Activated CD4-positive, alpha-beta T cell treated with anti-CD3 and anti-CD28 coated beads, Interleukin-2, amount 10 ng/mL, durations not matched to agents 24 days and 14 days (primary cell): ENCODE data around the gene DIAPH3. TPM values are rescaled to one million over a fixed set of nuclear protein-coding genes. Genes with fewer than 3 reads are reported as not detected.

Experiments used
- DNase-seq: peaks from one replicate; pipeline ENCODE4 v3.0.0; 2022
- H3K27ac Mint-ChIP-seq: one replicate; pipeline ENCODE4 v1.8.0; 2022; ENCODE audit warnings: mild to moderate bottlenecking, mixed read lengths
- H3K27me3 Mint-ChIP-seq: one replicate; pipeline ENCODE4 v1.8.0; 2022; ENCODE audit warnings: mixed read lengths
- H3K36me3 Mint-ChIP-seq: one replicate; pipeline ENCODE4 v1.8.0; 2022; ENCODE audit warnings: low read depth, mild to moderate bottlenecking, mixed read lengths
- H3K4me1 Mint-ChIP-seq: one replicate; pipeline ENCODE4 v1.8.0; 2021; ENCODE audit warnings: mixed read lengths
- H3K4me3 Mint-ChIP-seq: one replicate; pipeline ENCODE4 v1.8.0; 2022; ENCODE audit warnings: mild to moderate bottlenecking, moderate library complexity, mixed read lengths
- H3K9me3 Mint-ChIP-seq: one replicate; pipeline ENCODE4 v1.8.0; 2021; ENCODE audit warnings: mixed read lengths
- intact Hi-C: fragments of 100-400 bp; cut with micrococcal nuclease; formaldehyde crosslinking; loops from one replicate; pipeline ENCODE4 v1.15.1; 2023
- total RNA-seq: library from RNA; stranded (reverse); gene quantifications from 2 replicates; pipeline ENCODE4 v1.2.3, GENCODE V29; 2022

The DIAPH3 gene
- total RNA-seq, 1 donor from 2014 or later, result 26.6 TPM

GRCh38 chr13:59873309-59873708 lies 290.4 kb downstream of the DIAPH3 start:
- no peak for DNase-seq
- Mint-ChIP-seq H3K9me3 (no peaks in the 10 kb centered on the region), H3K4me1 (no peaks in the 10 kb centered on the region), H3K27ac (no peak overlapping the region), H3K27me3 (no peaks in the 10 kb centered on the region), H3K4me3 (no peak overlapping the region), H3K36me3 (peaks cover 9% of the 10 kb centered on the region)
- intact Hi-C loops, result no loop called here

- Mint-ChIP-seq H3K27me3 (no peaks in the 10 kb centered on the region), H3K36me3 (no peaks in the 10 kb centered on the region), H3K4me3 (no peak overlapping the region), H3K4me1 (no peaks in the 10 kb centered on the region), H3K27ac (no peak overlapping the region), H3K9me3 (no peaks in the 10 kb centered on the region)
- no peak for DNase-seq
- intact Hi-C loops, result no loop called here
These were observed 295.9 kb downstream of the DIAPH3 start for GRCh38 chr13:59867867-59868266.

DNA sequence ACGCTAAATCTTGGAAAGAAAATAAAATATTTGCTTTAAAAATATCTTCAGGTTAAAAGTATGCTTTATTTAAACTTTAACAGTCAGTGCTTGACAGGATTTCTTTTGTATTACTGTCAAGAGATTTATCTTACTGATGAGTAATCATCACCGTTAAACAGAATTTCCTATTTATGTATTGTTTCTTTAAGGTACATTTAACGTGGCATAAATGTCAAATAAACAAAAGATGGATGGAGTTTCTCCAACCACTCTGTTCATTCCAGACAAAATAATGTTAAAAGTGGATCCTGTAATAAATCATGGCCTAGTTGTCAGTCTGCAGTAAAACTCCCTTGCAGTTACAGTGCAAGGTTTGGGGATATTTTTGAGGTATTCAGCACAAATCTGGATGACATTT lies 298.3 kb downstream of the DIAPH3 start:
- H3K4me1 Mint-ChIP-seq, result no peaks in the 10 kb centered on the region
- peaks cover 5% of the 10 kb centered on the region for H3K36me3 Mint-ChIP-seq
- intact Hi-C loops, result no loop called here
- no peak overlapping the region for H3K27ac Mint-ChIP-seq
- H3K9me3 Mint-ChIP-seq, result no peaks in the 10 kb centered on the region
- no peaks in the 10 kb centered on the region for H3K27me3 Mint-ChIP-seq
- H3K4me3 Mint-ChIP-seq, result no peak overlapping the region
- no peak for DNase-seq

DNA sequence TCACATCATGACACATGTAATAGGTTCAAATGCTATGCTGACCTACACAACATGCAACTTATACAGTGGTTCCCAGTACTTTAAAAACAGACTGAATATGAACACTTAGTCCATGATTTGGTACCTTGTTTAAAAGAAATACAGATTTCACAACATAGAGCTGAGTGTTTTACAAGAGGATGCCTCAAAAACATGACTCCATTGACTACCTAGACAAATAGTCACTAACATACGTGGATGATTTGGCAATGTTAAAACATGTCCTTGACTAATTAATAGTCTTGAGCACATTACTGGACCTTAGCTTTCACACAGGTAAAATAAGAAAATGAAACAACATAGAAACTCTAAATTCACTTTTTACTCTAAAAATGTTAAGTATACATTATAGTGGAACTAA lies 300.1 kb downstream of the DIAPH3 start:
- H3K9me3 Mint-ChIP-seq, result no peaks in the 10 kb centered on the region
- H3K36me3 Mint-ChIP-seq, result peaks cover 6% of the 10 kb centered on the region
- H3K27me3 Mint-ChIP-seq, result no peaks in the 10 kb centered on the region
- no peaks in the 10 kb centered on the region for H3K4me1 Mint-ChIP-seq
- no peak overlapping the region for H3K27ac Mint-ChIP-seq
- intact Hi-C loops, result no loop called here
- no peak for DNase-seq
- H3K4me3 Mint-ChIP-seq, result no peak overlapping the region

GRCh38 chr13:59861676-59862075 lies 302.1 kb downstream of the DIAPH3 start:
- Mint-ChIP-seq H3K9me3 (no peaks in the 10 kb centered on the region), H3K4me3 (no peak overlapping the region), H3K4me1 (no peaks in the 10 kb centered on the region), H3K36me3 (peaks cover 6% of the 10 kb centered on the region), H3K27ac (no peak overlapping the region), H3K27me3 (no peaks in the 10 kb centered on the region)
- intact Hi-C loops, result no loop called here
- no peak for DNase-seq

DNA sequence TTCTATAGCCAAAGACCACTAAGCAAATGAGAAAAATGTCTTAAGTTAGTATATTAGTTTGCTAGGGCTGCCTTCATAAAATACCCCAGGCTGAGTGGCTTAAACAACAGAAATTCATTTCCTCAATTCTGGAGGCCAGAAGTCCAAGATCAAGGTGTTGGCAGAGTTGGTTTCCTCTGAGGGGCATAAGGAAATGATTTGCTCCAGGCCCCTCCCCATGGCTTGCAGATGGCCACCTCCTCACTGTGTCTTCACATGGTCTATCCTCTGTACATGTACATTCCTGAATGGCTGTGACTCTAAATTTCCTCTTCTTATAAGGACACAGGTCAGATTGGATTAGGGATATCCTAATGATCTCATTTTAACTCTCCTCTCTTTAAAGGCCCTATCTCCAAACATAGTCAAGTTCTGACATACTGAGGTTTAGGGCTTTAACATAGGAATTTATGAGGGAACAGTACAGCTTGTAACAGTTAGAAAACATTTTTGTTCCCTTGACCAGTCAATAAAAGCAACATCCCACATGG lies 307.4 kb downstream of the DIAPH3 start:
- no peak for DNase-seq
- Mint-ChIP-seq H3K9me3 (peaks cover under 1% of the 10 kb centered on the region), H3K4me1 (no peaks in the 10 kb centered on the region), H3K27me3 (no peaks in the 10 kb centered on the region), H3K27ac (no peak overlapping the region), H3K36me3 (peaks cover 11% of the 10 kb centered on the region), H3K4me3 (no peak overlapping the region)
- intact Hi-C loops, result no loop called here

- Mint-ChIP-seq H3K27ac (no peak overlapping the region), H3K4me3 (no peak overlapping the region), H3K9me3 (peaks cover 4% of the 10 kb centered on the region), H3K27me3 (no peaks in the 10 kb centered on the region), H3K36me3 (peaks cover 3% of the 10 kb centered on the region), H3K4me1 (no peaks in the 10 kb centered on the region)
- intact Hi-C loops, result no loop called here
- no peak for DNase-seq
These were observed 316.7 kb downstream of the DIAPH3 start for GRCh38 chr13:59846845-59847620.

DNA sequence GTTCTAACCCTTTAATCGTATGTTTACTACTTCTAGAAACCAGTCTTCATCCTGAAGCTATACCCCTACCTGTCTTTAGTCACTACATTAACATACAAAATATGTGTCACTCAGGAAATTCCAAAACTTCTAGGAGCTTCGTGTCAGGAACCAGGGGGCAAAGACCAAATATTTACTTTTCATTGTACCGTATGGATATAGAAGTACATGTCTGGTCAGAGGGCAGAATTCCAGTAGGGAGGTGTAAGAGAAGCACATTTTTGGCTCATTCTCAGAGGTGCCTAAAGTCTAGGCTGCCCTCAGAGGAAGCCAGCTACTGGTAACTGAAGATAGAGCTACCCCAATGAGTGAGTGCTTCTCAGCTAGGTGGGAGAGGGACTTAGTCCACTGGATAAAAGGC lies 320.7 kb downstream of the DIAPH3 start:
- no peak overlapping the region for H3K27ac Mint-ChIP-seq
- no peaks in the 10 kb centered on the region for H3K4me1 Mint-ChIP-seq
- peaks cover 1% of the 10 kb centered on the region for H3K36me3 Mint-ChIP-seq
- H3K9me3 Mint-ChIP-seq, result no peaks in the 10 kb centered on the region
- intact Hi-C loops, result no loop called here
- no peaks in the 10 kb centered on the region for H3K27me3 Mint-ChIP-seq
- no peak for DNase-seq
- H3K4me3 Mint-ChIP-seq, result no peak overlapping the region

GRCh38 chr13:59842507-59842906 lies 321.2 kb downstream of the DIAPH3 start:
- H3K4me3 Mint-ChIP-seq, result no peak overlapping the region
- intact Hi-C loops, result no loop called here
- H3K27me3 Mint-ChIP-seq, result no peaks in the 10 kb centered on the region
- H3K9me3 Mint-ChIP-seq, result no peaks in the 10 kb centered on the region
- H3K27ac Mint-ChIP-seq, result no peak overlapping the region
- H3K36me3 Mint-ChIP-seq, result peaks cover 1% of the 10 kb centered on the region
- DNase-seq, result no peak
- no peaks in the 10 kb centered on the region for H3K4me1 Mint-ChIP-seq

DNA sequence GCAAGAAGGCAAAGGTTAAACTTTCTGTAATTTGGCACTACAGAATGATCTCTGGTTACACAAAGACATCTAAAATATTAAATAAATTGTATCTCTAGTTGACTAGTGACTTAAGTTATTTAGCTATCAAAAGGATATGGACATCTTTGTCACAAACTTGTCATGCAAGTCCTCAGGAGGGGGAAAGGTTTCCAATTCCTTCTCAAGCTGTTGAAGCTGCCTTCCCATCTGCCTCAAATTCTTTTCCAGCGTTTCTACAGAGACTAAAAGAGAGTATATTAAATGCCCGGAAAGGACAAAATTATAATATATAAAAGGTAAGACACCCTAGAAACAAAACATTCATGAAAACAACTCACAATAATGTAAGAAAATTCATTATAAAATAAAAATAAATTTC lies 324.5 kb downstream of the DIAPH3 start:
- H3K4me3 Mint-ChIP-seq, result no peak overlapping the region

DNA sequence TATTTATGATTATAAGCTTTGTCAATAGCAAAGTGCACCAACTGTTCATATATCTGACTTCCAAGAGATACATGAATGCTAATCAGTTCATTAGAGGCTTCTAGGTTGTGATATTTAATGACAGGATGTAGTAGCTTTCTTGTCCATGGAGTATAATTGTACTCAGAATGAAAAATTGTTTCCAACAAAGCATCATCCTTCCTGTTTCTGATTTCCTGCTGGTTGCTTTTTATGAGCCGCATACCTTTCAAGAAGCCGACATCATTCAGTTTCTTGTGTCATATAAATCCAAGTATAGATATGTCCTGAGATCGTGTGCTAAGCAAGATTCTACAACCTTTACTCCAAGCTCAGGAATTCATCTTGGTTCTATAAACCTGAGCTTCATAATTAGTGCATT lies 326.6 kb downstream of the DIAPH3 start:
- no peak for DNase-seq
- H3K9me3 Mint-ChIP-seq, result no peaks in the 10 kb centered on the region
- no peak overlapping the region for H3K4me3 Mint-ChIP-seq
- intact Hi-C loops, result no loop called here
- H3K36me3 Mint-ChIP-seq, result peaks cover 1% of the 10 kb centered on the region
- no peaks in the 10 kb centered on the region for H3K27me3 Mint-ChIP-seq
- H3K4me1 Mint-ChIP-seq, result no peaks in the 10 kb centered on the region
- H3K27ac Mint-ChIP-seq, result no peak overlapping the region

More for the DNA sequence above, 324.5 kb downstream of the DIAPH3 start:
- no peaks in the 10 kb centered on the region for H3K4me1 Mint-ChIP-seq
- H3K27ac Mint-ChIP-seq, result no peak overlapping the region
- H3K36me3 Mint-ChIP-seq, result peaks cover 1% of the 10 kb centered on the region
- no peak for DNase-seq
- intact Hi-C loops, result no loop called here
- no peaks in the 10 kb centered on the region for H3K27me3 Mint-ChIP-seq
- H3K9me3 Mint-ChIP-seq, result no peaks in the 10 kb centered on the region

GRCh38 chr13:59835569-59835968 lies 328.2 kb downstream of the DIAPH3 start:
- H3K27ac Mint-ChIP-seq, result no peak overlapping the region

DNA sequence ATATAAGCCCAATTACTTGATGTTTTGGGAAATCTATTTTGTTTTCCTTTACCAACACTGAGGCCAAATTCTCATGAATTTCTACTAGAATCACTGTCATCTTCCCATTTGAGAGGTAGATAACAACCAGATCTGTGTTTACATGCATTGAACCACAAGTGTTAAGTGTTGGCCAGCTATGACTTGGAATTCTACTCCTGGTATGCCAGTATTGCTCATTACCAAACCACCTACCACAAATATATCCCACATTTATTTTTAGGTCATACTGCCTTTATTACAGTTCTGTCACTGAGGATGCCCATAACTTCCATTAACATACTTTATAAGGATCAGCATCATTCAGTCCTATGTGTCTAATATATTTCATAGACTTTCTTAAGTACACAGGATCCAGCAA lies 328.9 kb downstream of the DIAPH3 start:
- Mint-ChIP-seq H3K36me3 (peaks cover 1% of the 10 kb centered on the region), H3K4me1 (no peaks in the 10 kb centered on the region)
- intact Hi-C loops, result no loop called here

More at GRCh38 chr13:59835569-59835968, 328.2 kb downstream of the DIAPH3 start:
- no peaks in the 10 kb centered on the region for H3K9me3 Mint-ChIP-seq
- no peaks in the 10 kb centered on the region for H3K27me3 Mint-ChIP-seq
- no peak overlapping the region for H3K4me3 Mint-ChIP-seq
- no peaks in the 10 kb centered on the region for H3K4me1 Mint-ChIP-seq
- no peak for DNase-seq
- intact Hi-C loops, result no loop called here
- peaks cover 1% of the 10 kb centered on the region for H3K36me3 Mint-ChIP-seq

DNA sequence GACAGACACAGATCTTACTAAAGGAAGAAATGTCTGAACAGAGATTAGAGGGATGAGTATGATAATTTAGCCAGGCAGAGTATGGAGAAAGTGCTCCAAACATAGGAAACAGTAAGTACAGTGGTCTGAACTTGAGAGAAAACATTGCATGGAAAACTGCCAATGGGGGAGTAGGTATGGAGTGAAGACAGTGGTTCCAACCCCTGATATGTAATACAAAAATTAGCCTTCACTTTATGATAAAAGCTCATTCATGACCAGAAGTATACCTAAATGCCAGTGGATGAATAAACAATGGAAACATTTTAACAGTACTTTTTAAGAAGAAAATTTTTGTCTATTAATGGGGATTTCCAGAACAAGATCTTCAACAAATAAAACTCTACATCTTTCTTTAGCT lies 334.0 kb downstream of the DIAPH3 start:
- no peaks in the 10 kb centered on the region for H3K4me1 Mint-ChIP-seq
- no peaks in the 10 kb centered on the region for H3K36me3 Mint-ChIP-seq
- no peak overlapping the region for H3K4me3 Mint-ChIP-seq
- no peak overlapping the region for H3K27ac Mint-ChIP-seq
- no peak for DNase-seq
- intact Hi-C loops, result no loop called here
- H3K27me3 Mint-ChIP-seq, result no peaks in the 10 kb centered on the region
- no peaks in the 10 kb centered on the region for H3K9me3 Mint-ChIP-seq

More for the DNA sequence above, 328.9 kb downstream of the DIAPH3 start:
- no peak overlapping the region for H3K27ac Mint-ChIP-seq
- DNase-seq, result no peak
- H3K27me3 Mint-ChIP-seq, result no peaks in the 10 kb centered on the region
- H3K4me3 Mint-ChIP-seq, result no peak overlapping the region
- no peaks in the 10 kb centered on the region for H3K9me3 Mint-ChIP-seq

GRCh38 chr13:59823486-59823885 lies 340.2 kb downstream of the DIAPH3 start:
- H3K27ac Mint-ChIP-seq, result no peak overlapping the region
- no peak overlapping the region for H3K4me3 Mint-ChIP-seq
- intact Hi-C loops, result no loop called here
- DNase-seq, result no peak
- H3K4me1 Mint-ChIP-seq, result no peaks in the 10 kb centered on the region
- no peaks in the 10 kb centered on the region for H3K9me3 Mint-ChIP-seq
- no peaks in the 10 kb centered on the region for H3K27me3 Mint-ChIP-seq
- no peaks in the 10 kb centered on the region for H3K36me3 Mint-ChIP-seq
